Transverse colon (tissue), 4 donors: ENCODE results near the gene CCHCR1. TPM values are rescaled to one million over a fixed set of nuclear protein-coding genes. Genes with fewer than 3 reads are reported as not detected.
A peak's percentile ranks its signal among the peaks of the same experiment; 100 is the strongest.

Experiments
- DNase-seq: peaks from one replicate; pipeline ENCODE4 v3.0.0-alpha.2; 2019
- H3K27ac ChIP-seq, 4 donors: fragments of 200-600 bp; sonication (generic); 2 replicates each; pipeline ENCODE4 v1.5.1; 2016 to 2018; ENCODE audit warnings: inconsistent platforms in 4 of 4
- H3K27me3 ChIP-seq: fragments of 200-600 bp; sonication (generic); 2 replicates; pipeline ENCODE4 v1.5.1; 2017; ENCODE audit warnings: inconsistent platforms
- H3K36me3 ChIP-seq, 4 donors: fragments of 200-600 bp; sonication (generic); 2 replicates each; pipeline ENCODE4 v1.5.1; 2017 to 2019; ENCODE audit warnings: inconsistent platforms in 4 of 4
- H3K4me1 ChIP-seq, 4 donors: fragments of 200-600 bp; sonication (generic); 2 replicates each; pipeline ENCODE4 v1.5.1; 2017 to 2020; ENCODE audit warnings: inconsistent platforms in 4 of 4
- H3K4me3 ChIP-seq, 4 donors: fragments of 200-600 bp; sonication (generic); 1 replicate in 1 of 4; 2 replicates in 3 of 4; pipeline versions ENCODE4 v1.5.1 to v1.6.1; 2017 to 2019; ENCODE audit warnings: inconsistent platforms in 4 of 4
- H3K9me3 ChIP-seq, 2 donors: fragments of 200-600 bp; sonication (generic); 2 replicates each; pipeline ENCODE4 v1.5.1; 2017 to 2019; ENCODE audit warnings: inconsistent platforms in 2 of 2
- CTCF ChIP-seq, 5 experiments: fragments of 200-600 bp in 3 of 5; fragments of 450-650 bp in 2 of 5; sonication (generic) in 3 of 5; IDR thresholded peaks; 1 replicate in 2 of 5; 2 replicates in 3 of 5; pipeline ENCODE4 v1.5.1; 2016 to 2017; ENCODE audit warnings: antibody characterized with exemption in 5 of 5, inconsistent platforms in 3 of 5, mild to moderate bottlenecking in 2 of 5, moderate library complexity in 1 of 5
- EP300 ChIP-seq: sonication (generic); formaldehyde crosslinking; IDR thresholded peaks from one replicate; pipeline ENCODE4 v1.6.1; 2017; ENCODE audit warnings: antibody characterized with exemption, low read depth
- POLR2A ChIP-seq: fragments of 450-650 bp; IDR thresholded peaks from one replicate; pipeline ENCODE4 v1.6.1; 2016; ENCODE audit warnings: antibody characterized with exemption, mild to moderate bottlenecking, moderate library complexity
- POLR2AphosphoS5 ChIP-seq, 3 donors: sonication (generic); formaldehyde crosslinking; IDR thresholded peaks; one replicate each; pipeline ENCODE4 v1.6.1; 2016; ENCODE audit warnings: antibody characterized with exemption in 3 of 3
- WGBS, 2 donors: methylation state at CpG; one replicate each; pipeline ENCODE4 v1.1.5; 2018; ENCODE audit warnings: low coverage in 1 of 2; 5-methylcytosine and 5-hydroxymethylcytosine counted together
- in situ Hi-C, 4 donors: fragments of 200-750 bp; cut with MboI; loops; one replicate each; pipeline versions ENCODE4 v1.15.0 to v1.15.1; 2017; ENCODE audit warnings: low sequenced_read_pairs in 3 of 4, low pct_ligation_motif_present in 1 of 4, low pct_unique_long_range_greater_than_20kb in 1 of 4
- intact Hi-C: fragments of 100-400 bp; cut with DNase I; formaldehyde crosslinking; loops from one replicate; pipeline ENCODE4 v1.15.1; 2023; ENCODE audit warnings: low total_unique reads
- total RNA-seq, 4 donors: library from RNA; depleted of rRNA; stranded (reverse); fragments of >200 nt; gene quantifications; one replicate each; pipeline ENCODE4 v1.1.0, GENCODE V29; 2016

The CCHCR1 gene
- total RNA-seq, 4 donors from 2014 or later: 15.0 to 44.1 (median 29.9) TPM

GRCh38 chr6:31118178-31118577 is 39.4 kb downstream of the CCHCR1 start:
- intact Hi-C loops (loop anchor here (2.0 kb wide), 1 partner anchor 297 kb away; no protein-coding TSS in a partner anchor), in situ Hi-C loops (no loop called here)
- no peaks in the 10 kb centered on the region for H3K36me3 ChIP-seq
- H3K9me3 ChIP-seq: no peaks in the 10 kb centered on the region
- H3K27me3 ChIP-seq: no peaks in the 10 kb centered on the region
- no peak for TF ChIP-seq POLR2A
- TF ChIP-seq CTCF (IDR thresholded peaks at IDR 0.05): no peak
- TF ChIP-seq EP300: no peak
- no peak for TF ChIP-seq POLR2AphosphoS5 (IDR thresholded peaks at IDR 0.05)
- DNase-seq: no peak
- WGBS, 2 donors: 77 to 90% methylated on average over 7 of the region's 7 CpGs
- H3K27ac ChIP-seq: no peak overlapping the region
- H3K4me1 ChIP-seq: peaks cover 12 to 28% (median 22%) of the 10 kb centered on the region in 4 donors
- no peak overlapping the region for H3K4me3 ChIP-seq

- peak overlapping the region in 3 of 4 donors; percentile 0 to 45 (median 3) for H3K27ac ChIP-seq
- intact Hi-C loops: no loop called here
- H3K4me3 ChIP-seq: peak overlapping the region in 1 of 4 donors; percentile 17
- in situ Hi-C loops: no loop called here
- 75 to 83% methylated on average over 9 to 17 of the region's 19 CpGs for WGBS, 2 donors
- TF ChIP-seq POLR2AphosphoS5 (IDR thresholded peaks at IDR 0.05): peak in 1 of 3 donors; percentile 13
- TF ChIP-seq POLR2A: no peak
- no peak for TF ChIP-seq EP300
- no peaks in the 10 kb centered on the region for H3K36me3 ChIP-seq
- no peak for DNase-seq
- H3K9me3 ChIP-seq: no peaks in the 10 kb centered on the region
- H3K4me1 ChIP-seq: peaks cover 12 to 21% (median 17%) of the 10 kb centered on the region in 4 donors
- no peaks in the 10 kb centered on the region for H3K27me3 ChIP-seq
Observed at GRCh38 chr6:31116661-31117385, 40.8 kb downstream of the CCHCR1 start.

- TF ChIP-seq POLR2AphosphoS5 (IDR thresholded peaks at IDR 0.05): no peak
- no peak for TF ChIP-seq EP300
- TF ChIP-seq CTCF (IDR thresholded peaks at IDR 0.05): no peak
- no peak for TF ChIP-seq POLR2A
- Histone ChIP-seq H3K36me3 (no peaks in the 10 kb centered on the region), H3K27ac (peak overlapping the region in 1 of 4 donors; percentile 79), H3K4me3 (no peak overlapping the region), H3K27me3 (no peaks in the 10 kb centered on the region), H3K4me1 (peaks cover 12 to 21% (median 17%) of the 10 kb centered on the region in 4 donors), H3K9me3 (no peaks in the 10 kb centered on the region)
- in situ Hi-C loops (no loop called here), intact Hi-C loops (no loop called here)
- DNase-seq: no peak
- WGBS, 2 donors: 93% methylated on average over 12 of the region's 12 CpGs; no CpG with 5 or more reads in 1 of the 2 donors
Observed at GRCh38 chr6:31115941-31116560, 41.6 kb downstream of the CCHCR1 start.

- Histone ChIP-seq H3K4me3 (peak overlapping the region in 2 of 4 donors; percentile 12 to 43), H3K36me3 (no peaks in the 10 kb centered on the region), H3K9me3 (no peaks in the 10 kb centered on the region), H3K27me3 (no peaks in the 10 kb centered on the region), H3K4me1 (peaks cover 12 to 21% (median 17%) of the 10 kb centered on the region in 4 donors), H3K27ac (peak overlapping the region; percentile 60 to 79 (median 76))
- DNase-seq: no peak
- peak in 2 of 5 experiments; percentile 21 to 31 for TF ChIP-seq CTCF (IDR thresholded peaks at IDR 0.05)
- TF ChIP-seq POLR2A: no peak
- WGBS, 2 donors: 32 to 45% methylated on average over 6 to 9 of the region's 9 CpGs
- intact Hi-C loops (no loop called here), in situ Hi-C loops (no loop called here)
Observed at GRCh38 chr6:31114970-31115849, 42.4 kb downstream of the CCHCR1 start.
